ENCODE data around the gene ADIPOR2.

ADIPOR2 gene, protein sequence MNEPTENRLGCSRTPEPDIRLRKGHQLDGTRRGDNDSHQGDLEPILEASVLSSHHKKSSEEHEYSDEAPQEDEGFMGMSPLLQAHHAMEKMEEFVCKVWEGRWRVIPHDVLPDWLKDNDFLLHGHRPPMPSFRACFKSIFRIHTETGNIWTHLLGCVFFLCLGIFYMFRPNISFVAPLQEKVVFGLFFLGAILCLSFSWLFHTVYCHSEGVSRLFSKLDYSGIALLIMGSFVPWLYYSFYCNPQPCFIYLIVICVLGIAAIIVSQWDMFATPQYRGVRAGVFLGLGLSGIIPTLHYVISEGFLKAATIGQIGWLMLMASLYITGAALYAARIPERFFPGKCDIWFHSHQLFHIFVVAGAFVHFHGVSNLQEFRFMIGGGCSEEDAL

DNA sequence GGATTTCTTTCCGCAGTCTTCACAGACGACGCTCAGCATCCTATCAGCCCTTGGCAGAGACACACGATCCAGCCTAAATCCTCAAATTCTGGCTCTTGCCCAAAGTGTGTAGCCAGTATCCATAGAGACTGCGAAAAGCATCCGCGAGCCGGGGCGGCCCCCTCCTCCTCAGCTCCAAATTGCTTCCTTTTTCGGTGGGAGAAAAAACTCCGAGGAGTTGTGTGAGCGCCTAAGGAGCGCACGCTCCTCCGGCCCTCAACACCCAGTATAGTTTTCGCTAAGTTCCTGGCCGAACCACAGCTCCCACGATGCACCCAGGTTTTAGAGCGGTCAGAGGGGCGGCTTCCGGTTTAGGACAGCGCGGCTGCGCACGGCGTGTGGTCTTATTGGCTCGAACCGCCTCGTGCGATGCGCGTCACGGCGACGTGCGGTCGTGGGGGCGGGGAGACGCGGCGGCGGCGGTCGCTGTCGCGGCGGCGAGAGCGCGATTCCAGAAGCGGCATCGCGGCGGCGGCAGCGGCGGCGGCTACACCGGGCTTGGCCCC, at the start of gene ADIPOR2:
TSS of gene ADIPOR2 (plus strand) at position 493 of the 545 bp plus-strand sequence. CDS start 63,274 bp downstream, outside the sequence.
- DNase-seq = peak; percentile 93

DNA sequence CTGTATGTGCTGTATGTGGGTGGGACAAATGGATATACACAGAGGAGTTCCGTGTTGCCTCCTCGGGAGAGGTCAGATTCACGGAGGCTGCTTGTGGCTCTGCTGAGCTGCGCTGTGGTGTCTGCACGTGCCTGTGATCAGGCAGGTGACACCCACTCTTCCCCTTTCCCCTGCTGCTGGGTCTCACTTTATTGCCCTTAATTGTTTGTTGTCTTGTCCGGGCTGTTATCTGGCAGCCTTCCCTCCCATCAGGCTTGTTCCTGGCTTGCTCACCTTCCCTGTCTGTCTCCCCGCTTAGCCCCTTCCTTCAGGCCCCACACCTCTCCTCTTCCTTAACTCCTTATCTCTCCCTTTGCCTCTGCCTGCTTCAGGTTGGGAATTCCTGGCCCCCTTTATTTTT, 48.4 kb upstream of the ADIPOR2 start:
- no peak for DNase-seq

DNA sequence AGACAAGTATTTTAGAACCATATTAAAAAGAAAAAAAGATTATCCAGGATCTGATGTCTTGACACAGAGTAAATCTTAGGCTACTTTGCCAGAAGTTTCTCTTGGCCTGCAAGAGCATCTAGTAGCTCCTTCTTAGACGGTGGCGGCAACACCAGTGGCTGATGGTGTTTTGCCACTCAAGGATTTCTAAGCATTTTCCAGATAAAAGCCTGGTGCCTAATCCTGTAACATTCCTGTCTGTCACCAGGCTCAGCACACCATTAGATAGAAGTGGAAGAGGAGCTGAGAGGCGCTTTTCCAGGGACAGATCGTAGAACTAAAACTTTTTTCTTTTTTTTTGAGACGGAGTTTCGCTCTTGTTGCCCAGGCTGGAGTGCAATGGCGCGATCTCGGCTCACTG, 47.8 kb upstream of the ADIPOR2 start:
- no peak for DNase-seq

DNA sequence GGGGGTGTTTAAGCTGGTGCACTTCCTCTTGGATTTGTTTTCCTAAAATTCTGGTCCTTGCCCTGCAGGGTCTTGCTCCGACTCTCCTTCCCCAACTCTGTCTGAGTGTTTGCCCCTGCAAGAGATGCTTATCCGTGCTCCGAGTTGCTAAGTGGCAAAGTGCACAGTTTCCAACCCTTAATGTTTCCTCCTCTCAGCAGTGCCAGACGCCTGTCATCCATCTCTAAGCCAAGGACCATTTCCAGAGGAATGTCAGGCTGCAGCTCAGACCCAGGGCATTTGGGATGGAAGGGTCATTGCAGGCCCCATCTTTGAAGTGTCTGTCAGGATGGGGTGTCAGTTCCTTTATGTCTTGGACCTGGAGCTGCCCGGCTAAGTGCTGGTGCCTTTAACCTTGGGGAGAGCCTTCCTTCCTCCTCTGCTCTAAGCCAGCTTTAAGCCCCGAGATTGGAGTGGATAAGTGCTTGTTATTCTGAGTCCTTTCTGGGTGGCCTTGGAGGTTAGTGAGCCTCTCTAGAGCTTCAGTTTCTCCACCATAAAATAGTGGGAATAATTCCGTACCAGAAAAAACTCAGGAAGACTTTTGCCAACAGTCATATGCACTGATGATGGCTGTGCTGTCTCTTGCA, 46.9 kb upstream of the ADIPOR2 start:
- no peak for DNase-seq

DNA sequence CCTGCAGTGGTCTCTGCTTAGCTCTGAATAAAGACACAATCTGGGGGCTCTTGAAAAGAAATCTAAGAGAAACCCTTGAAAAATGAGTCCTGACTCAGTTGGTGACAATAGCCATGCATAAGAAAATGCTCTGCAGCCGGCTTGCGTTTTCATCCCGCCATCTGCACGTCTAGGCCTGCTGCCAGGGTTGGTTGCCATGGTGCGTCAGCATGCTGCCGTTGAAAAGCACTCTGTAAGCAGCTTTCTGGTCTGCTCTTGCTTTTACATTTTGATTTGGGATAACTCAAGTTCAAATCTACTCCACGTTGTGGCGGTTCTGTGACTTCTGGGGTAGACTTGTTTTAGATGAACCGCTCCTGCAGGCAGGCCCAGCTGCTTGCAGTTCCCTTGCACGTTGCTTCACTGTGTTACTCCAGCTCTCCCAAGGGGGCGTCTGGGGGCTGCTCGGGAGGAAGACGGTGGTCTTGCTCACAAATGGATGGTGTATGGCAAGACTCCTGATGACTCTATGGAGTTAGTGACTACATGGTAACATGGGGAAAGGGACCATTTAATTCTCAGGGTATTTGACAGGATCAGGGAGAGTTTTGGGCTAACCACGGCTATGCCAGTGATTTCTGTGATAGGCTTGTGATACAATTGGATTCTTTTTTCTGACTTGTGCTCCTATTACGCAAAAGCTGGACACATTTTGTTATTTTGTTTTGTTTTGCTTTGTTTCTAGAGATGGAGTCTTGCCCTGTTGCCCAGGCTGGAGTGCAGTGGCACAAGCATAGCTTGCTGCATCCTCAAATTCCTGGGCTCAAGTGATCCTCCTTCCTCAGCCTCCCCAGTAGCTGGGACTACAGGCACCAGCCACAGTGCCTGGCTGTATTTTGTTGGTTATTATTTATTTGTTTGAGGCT, 46.1 kb upstream of the ADIPOR2 start:
- no peak for DNase-seq

DNA sequence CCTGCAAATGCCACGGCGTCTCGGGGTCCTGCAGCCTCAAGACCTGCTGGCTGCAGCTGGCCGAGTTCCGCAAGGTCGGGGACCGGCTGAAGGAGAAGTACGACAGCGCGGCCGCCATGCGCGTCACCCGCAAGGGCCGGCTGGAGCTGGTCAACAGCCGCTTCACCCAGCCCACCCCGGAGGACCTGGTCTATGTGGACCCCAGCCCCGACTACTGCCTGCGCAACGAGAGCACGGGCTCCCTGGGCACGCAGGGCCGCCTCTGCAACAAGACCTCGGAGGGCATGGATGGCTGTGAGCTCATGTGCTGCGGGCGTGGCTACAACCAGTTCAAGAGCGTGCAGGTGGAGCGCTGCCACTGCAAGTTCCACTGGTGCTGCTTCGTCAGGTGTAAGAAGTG, 45.1 kb upstream of the ADIPOR2 start:
- DNase-seq = no peak

DNA sequence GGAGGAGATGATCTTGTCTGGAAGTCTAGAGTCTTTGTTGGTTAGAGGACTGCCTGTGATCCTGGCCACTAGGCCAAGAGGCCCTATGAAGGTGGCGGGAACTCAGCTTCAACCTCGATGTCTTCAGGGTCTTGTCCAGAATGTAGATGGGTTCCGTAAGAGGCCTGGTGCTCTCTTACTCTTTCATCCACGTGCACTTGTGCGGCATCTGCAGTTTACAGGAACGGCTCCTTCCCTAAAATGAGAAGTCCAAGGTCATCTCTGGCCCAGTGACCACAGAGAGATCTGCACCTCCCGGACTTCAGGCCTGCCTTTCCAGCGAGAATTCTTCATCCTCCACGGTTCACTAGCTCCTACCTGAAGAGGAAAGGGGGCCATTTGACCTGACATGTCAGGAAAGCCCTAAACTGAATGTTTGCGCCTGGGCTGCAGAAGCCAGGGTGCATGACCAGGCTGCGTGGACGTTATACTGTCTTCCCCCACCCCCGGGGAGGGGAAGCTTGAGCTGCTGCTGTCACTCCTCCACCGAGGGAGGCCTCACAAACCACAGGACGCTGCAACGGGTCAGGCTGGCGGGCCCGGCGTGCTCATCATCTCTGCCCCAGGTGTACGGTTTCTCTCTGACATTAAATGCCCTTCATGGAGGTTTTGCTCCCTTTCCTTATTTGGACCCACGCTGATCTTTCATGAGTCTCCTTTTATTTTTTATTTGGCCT, 44.1 kb upstream of the ADIPOR2 start:
- DNase-seq = no peak

DNA sequence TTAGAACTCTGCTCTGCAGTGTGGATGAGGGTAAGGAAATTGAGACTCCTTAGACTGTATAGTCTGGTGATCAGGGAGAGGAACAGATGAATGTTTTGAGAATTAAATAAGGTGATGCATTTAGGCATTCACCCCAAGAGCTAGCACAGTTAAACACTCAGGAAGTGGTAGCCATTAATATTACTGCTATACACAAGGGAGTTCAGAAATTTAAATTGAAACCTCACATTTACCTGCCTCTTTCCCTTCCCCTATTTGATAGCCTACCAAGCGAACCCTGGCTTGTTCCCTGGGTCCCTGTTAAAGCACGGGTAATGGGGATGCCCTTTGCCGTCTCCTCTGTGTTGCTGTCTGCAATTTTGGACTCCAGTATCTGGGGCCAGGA, 43.6 kb upstream of the ADIPOR2 start:
- no peak for DNase-seq

DNA sequence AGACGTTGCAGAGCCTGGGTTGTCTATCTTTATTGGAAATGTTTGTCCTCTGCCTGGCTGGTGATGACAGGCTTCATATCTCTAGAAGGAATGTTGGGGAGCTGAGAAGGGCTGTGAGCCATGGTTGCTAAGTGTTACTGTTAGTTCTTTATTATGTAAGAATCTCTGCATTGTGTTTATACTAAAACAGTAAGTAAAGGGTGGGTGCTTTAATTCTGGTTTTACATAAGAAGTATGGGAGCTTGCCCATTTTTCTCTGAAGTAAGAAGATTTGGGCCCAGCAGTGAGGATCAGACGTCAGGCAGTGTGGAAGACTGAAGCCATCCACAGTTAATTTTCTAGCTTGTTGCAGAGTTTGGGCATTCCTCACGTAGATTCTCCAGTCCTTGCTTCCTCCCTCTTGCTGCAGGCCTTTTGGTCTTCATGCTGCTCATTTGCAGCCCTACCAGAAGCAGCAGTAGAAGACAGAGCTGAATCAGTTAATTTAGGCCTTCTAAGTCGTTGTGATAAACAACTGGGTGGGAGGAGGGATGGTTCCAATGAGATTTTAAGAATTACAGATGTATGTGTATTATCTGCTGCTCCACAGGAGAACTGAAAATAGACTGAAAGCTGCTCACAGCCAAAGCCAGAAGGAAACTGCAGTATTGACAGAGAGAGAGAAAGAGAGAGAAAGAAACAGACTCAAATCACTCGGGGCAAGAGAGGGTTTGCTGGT, 40.5 kb upstream of the ADIPOR2 start:
- DNase-seq = no peak

DNA sequence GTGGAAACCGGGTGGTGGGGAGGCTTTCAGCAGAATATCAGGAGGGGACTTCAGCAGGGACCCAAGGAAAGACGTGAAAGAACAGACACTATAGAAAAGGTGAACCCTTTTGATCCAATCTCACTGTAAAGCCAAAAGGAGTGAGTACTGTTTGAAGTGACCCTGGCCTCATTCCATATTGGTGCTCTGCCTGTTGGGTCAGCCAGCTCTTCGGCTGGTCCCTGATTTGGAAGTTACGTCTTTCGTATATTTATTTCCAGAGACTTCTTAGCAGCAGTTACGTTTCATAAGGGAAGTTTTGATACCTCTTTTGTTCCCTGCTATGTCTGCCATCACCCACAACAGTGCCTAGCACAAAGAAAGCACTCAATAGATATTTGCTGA, 39.9 kb upstream of the ADIPOR2 start:
- no peak for DNase-seq

DNA sequence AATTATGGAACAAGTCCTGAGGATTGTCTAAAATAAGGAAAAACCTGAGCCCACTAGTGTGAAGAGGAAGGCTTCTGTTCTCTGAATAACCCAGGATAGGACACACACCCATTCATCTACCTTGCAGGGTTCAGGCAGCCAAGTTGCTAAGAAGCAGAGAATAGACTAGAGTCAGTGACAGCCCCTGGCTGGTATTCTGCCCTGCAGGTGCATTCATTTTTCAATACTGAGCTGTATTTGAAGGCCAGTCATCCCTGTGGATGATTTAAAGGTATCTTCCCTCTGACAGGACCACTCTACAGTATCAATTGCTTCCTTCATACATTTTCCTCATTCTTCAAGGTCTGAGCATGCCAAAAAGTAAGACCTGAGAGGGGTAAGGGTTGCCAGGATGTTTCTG, 38.9 kb upstream of the ADIPOR2 start:
- DNase-seq = no peak

DNA sequence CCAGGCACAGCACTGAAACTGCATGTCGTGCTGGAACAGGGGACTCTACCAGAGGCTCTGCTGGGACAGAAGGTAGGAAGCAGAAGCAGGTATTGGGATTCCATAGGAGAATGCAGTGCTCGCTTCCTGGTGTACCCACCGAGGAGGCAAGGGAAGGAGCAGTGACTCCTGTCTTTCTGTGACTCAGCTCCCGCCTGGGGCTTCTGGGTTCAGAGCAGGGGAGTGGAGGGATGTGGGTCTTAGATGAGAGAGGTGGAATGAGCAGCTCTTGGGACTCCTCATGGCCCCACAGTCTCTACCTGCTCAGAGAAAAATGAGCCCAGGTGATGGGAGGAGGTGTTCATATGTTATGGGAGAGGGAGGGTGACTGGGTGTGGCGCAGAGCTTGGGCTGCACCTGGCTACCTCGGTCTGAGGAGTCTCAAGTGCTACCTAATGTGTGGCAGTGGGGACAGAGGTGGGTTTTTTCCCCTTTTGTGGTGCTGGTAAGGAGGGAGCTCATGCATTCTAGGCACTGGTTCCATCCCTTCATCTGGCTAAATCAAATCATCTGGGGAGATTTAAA, 35.6 kb upstream of the ADIPOR2 start:
- DNase-seq = no peak

DNA sequence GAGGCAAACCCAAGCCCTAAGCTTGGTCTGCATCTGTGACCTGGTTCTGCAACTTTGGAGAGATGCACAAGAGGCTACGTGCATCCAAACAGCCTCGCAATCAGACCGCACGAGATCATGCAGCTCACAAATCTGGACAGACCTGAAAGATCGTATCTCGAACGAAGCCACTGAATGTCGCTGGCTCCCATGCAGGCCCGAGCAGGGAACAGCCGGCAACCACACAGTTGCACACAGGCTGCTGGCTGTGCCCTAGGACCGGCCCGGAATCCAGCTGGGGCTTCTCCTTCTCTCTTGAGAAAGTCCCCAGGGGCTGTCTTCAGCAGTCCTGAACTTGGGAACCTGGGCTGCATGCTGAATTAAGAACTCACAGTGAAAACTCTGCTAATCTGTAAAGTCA, 34.0 kb upstream of the ADIPOR2 start:
- no peak for DNase-seq

DNA sequence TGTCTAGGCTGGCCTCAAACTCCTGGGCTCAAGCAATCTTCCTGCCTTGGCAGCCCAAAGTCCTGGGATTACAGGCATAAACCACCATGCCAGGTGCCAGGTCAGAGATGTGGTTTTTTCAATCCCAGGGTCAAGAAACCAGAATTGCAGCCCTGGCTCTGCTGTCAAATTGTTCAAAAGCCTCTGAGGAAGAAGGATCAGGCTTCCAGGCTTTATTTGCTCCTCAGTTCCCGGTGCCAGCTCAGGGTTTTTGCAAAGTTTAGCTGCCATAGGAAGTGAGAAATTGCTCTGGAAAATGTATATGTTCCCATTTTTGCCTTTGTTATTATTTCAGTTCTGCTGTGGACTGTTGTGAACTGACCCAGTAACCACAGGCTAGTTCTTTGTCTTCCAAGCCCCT, 33.2 kb upstream of the ADIPOR2 start:
- DNase-seq = no peak

DNA sequence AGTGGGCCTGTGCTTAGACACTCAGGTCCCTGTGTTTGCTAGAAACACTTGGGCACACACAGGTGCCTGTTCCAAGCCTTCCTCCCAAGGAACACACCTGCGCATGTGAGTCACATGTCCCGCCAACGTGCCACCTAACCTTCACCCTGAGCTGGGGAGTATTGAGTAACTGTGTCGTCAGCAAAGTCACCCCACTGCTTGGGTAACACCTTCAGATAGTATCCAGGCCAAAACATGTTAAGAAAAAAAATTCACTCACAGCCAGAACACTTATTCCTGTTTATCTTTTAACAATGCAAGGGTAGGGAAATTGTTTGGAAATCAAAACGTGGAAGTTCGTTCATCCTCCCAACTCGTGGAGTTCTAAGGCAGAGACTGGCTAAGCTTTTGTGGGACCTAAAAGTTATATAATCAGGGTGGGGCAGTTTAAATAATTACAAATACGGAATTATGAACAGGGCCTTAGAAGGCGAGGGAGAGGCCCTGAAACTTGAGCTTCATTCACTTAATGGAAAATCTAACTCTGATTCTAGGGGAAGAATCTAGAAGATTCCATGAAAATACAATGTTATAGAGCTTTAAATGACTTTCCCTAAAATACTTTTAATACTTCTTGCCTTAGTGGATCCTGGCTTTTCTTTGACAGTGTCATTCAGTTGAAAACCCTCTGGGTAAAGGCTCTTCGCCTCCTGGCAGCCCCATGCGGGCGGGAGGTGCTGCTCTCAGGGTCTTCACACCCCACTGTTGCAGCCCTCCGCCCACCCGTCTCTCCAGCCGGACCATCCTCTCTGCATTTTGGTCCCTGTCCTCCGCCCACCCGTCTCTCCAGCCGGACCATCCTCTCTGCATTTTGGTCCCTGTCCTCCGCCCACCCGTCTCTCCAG, 30.3 kb upstream of the ADIPOR2 start:
- DNase-seq = no peak

DNA sequence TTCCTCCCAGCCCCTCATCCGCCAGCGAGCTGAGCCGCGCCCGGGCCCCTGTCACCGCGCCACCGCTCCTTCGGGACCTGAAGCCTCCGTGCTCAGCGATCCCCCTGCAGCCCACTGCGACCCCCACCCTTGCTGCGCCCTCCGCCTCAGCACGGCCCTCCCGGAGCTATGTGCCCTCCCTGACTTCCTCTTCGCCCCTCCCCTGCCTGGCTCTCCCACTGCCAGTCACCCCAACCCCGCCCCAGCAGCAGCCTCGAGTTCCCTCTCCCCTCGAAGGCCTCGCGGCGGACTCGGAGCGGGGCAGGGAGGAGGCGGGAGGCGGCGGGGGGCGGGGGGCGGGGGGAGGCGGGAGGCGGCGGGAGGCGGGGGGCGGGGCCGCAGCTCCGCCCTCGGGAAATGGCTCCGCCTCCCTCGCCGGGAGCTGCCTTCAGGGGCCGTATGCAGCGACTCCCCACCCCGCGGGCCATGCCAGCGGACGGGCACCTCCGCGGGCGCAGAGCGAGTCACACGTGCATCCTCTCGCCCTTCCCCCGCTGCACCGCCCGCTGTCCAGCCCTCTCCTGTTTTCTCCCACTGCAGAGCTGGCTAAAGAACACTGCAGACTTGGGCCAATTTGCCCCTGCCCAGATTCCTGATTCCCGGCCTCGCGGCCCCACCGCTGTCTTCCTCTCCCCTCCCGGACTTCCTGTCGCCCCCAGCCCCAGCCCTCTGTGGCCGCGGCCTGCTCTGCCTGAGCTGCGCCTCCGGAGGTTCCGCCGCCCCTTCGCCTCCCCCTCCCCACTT, 29.1 kb upstream of the ADIPOR2 start:
- DNase-seq = peak; percentile 90

DNA sequence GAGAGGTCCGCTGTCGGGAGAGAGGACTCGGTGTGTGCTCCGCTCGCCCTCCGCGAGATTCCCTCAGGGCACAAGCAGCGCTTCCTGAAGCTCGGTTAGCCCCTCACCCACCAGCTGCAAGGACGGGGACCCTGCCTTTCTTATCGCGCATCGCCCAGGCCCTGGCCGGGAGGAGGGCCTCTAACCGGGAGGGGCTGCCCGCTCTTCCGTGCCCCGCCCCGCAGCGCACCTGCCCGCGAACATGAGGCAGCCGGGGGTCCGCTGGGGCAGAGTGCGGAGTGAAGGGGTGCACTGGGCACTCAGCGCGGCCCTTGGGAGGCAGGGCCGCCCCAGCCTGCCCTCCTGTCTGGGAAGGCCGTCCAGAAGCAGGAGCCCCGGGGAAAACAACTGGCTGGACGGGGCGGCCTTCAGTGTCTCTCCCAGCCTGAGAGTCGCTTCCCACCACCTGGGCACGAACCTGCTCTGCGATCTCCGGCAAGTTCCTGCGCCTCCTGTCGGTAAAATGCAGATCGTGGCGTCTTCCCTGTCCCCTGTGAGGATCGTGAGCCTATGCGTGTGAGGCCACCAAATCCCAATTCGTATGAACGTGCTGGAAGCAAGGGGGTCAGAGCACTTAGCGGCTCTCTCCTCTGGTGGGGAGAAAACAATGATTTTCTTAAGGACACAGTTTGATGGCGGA, 28.0 kb upstream of the ADIPOR2 start:
- DNase-seq = no peak

DNA sequence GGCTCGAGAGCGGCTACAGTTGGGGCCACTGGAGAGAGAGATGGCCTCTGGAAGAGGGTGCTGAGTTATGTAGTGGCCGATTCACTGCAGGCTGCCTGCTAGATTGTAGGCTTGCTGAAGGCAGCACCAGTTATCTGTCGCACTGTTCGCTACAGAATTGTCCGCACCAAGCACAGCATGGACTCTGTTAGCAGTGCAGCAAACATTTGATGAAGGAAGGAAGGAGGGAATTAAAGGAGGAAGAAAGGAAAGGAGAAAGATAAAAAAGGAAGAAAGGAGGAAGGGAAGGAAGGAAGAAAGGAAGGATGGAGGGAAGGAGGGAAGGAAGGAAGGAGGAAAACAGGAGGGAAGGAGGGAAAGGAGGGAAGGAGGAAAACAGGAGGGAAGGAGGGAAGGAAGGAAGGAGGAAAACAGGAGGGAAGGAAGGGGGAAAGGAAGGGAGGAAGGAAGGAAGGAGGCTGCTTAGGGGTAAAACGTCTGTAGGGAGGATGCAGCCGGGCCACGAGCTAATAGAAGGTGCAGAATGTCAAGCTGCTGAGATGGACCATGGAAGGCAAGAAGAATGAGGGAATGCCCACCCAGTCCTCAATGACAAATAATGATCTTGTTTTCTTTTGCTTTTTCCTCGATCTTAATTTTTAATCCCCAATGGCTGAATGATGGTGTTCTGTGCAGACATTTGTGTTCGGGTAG, 27.3 kb upstream of the ADIPOR2 start:
- DNase-seq = no peak

DNA sequence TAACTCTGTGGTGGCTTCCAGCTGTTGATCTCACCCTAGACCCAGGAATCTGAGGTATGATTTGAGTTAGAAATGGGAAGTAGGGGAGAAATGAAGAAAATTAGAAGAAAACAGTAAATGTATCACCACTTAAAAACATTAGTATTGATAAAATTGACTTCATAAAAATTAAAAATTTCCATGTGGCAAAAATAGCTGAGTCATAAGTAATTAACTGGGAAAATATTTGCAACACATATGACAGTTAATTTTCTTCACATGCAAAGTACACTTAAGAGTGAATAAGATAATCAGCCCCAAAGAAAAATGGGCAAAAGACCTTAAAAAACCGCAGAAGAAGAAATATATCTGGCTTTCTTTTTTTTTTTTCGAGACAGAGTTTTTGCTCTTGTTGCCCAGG, 25.5 kb upstream of the ADIPOR2 start:
- DNase-seq = no peak

Data from amniotic stem cell (primary cell).